Mucosa of stomach (tissue), 1 donor: ENCODE data around the gene MCC.

Source experiments
- H3K27me3 ChIP-seq: one replicate; pipeline ENCODE4 v1.7.0; 2013; ENCODE audit warnings: mild to moderate bottlenecking, low read length; ENCODE audit not compliant: control insufficient read depth, insufficient read depth
- H3K36me3 ChIP-seq: one replicate; pipeline ENCODE4 v1.7.0; 2013; ENCODE audit warnings: low read length; ENCODE audit not compliant: control insufficient read depth, insufficient read depth
- H3K4me1 ChIP-seq: one replicate; pipeline ENCODE4 v1.7.0; 2013; ENCODE audit warnings: mild to moderate bottlenecking, low read length; ENCODE audit not compliant: control insufficient read depth, insufficient read depth
- H3K4me3 ChIP-seq: one replicate; pipeline ENCODE4 v1.7.0; 2013; ENCODE audit warnings: low read length
- H3K9ac ChIP-seq: one replicate; pipeline ENCODE4 v1.7.0; 2013; ENCODE audit warnings: mild to moderate bottlenecking, low read length, moderate library complexity
- H3K9me3 ChIP-seq: one replicate; pipeline ENCODE4 v1.7.0; 2013; ENCODE audit warnings: mild to moderate bottlenecking, low read length, moderate library complexity; ENCODE audit not compliant: control insufficient read depth
- donor health status: Pancreatic carcinoma.

The MCC gene

GRCh38 chr5:113203916-113204315 lies 284.3 kb downstream of the MCC start:
- H3K27me3 ChIP-seq: no peaks in the 10 kb centered on the region
- H3K4me3 ChIP-seq: no peak overlapping the region
- H3K4me1 ChIP-seq: peaks cover 10% of the 10 kb centered on the region
- H3K9me3 ChIP-seq: no peaks in the 10 kb centered on the region
- no peak overlapping the region for H3K9ac ChIP-seq
- H3K36me3 ChIP-seq: no peaks in the 10 kb centered on the region

- no peaks in the 10 kb centered on the region for H3K36me3 ChIP-seq
- H3K4me3 ChIP-seq: no peak overlapping the region
- peaks cover 10% of the 10 kb centered on the region for H3K4me1 ChIP-seq
- H3K9ac ChIP-seq: no peak overlapping the region
- no peaks in the 10 kb centered on the region for H3K9me3 ChIP-seq
- no peaks in the 10 kb centered on the region for H3K27me3 ChIP-seq
Measured at GRCh38 chr5:113202746-113203716, 285.2 kb downstream of the MCC start.

- H3K9ac ChIP-seq: no peak overlapping the region
- H3K27me3 ChIP-seq: no peaks in the 10 kb centered on the region
- no peaks in the 10 kb centered on the region for H3K36me3 ChIP-seq
- H3K4me3 ChIP-seq: no peak overlapping the region
- H3K9me3 ChIP-seq: no peaks in the 10 kb centered on the region
- H3K4me1 ChIP-seq: peaks cover 10% of the 10 kb centered on the region
Measured at GRCh38 chr5:113202287-113202686, 286.0 kb downstream of the MCC start.

GRCh38 chr5:113201715-113202114 lies 286.5 kb downstream of the MCC start:
- H3K9ac ChIP-seq: no peak overlapping the region
- H3K9me3 ChIP-seq: no peaks in the 10 kb centered on the region
- H3K27me3 ChIP-seq: no peaks in the 10 kb centered on the region
- H3K36me3 ChIP-seq: no peaks in the 10 kb centered on the region
- H3K4me3 ChIP-seq: no peak overlapping the region
- peaks cover 10% of the 10 kb centered on the region for H3K4me1 ChIP-seq

GRCh38 chr5:113199122-113199905 lies 288.9 kb downstream of the MCC start:
- Histone ChIP-seq H3K4me3 (no peak overlapping the region), H3K9ac (no peak overlapping the region), H3K36me3 (no peaks in the 10 kb centered on the region), H3K9me3 (no peaks in the 10 kb centered on the region), H3K4me1 (peaks cover 10% of the 10 kb centered on the region), H3K27me3 (no peaks in the 10 kb centered on the region)

- no peaks in the 10 kb centered on the region for H3K27me3 ChIP-seq
- H3K4me3 ChIP-seq: no peak overlapping the region
- H3K36me3 ChIP-seq: no peaks in the 10 kb centered on the region
- H3K9me3 ChIP-seq: no peaks in the 10 kb centered on the region
- H3K9ac ChIP-seq: no peak overlapping the region
- H3K4me1 ChIP-seq: peaks cover under 1% of the 10 kb centered on the region
Measured at GRCh38 chr5:113197456-113198200, 290.6 kb downstream of the MCC start.

- Histone ChIP-seq H3K9me3 (no peaks in the 10 kb centered on the region), H3K4me3 (no peak overlapping the region), H3K9ac (no peak overlapping the region), H3K36me3 (no peaks in the 10 kb centered on the region), H3K4me1 (no peaks in the 10 kb centered on the region), H3K27me3 (no peaks in the 10 kb centered on the region)
Measured at GRCh38 chr5:113195771-113196170, 292.5 kb downstream of the MCC start.

GRCh38 chr5:113195251-113195650 lies 293.0 kb downstream of the MCC start:
- Histone ChIP-seq H3K27me3 (no peaks in the 10 kb centered on the region), H3K4me3 (no peak overlapping the region), H3K36me3 (no peaks in the 10 kb centered on the region), H3K9me3 (no peaks in the 10 kb centered on the region), H3K9ac (no peak overlapping the region), H3K4me1 (no peaks in the 10 kb centered on the region)

- H3K4me1 ChIP-seq: no peaks in the 10 kb centered on the region
- H3K9ac ChIP-seq: no peak overlapping the region
- no peaks in the 10 kb centered on the region for H3K9me3 ChIP-seq
- H3K27me3 ChIP-seq: no peaks in the 10 kb centered on the region
- H3K4me3 ChIP-seq: no peak overlapping the region
- no peaks in the 10 kb centered on the region for H3K36me3 ChIP-seq
Measured at GRCh38 chr5:113194591-113194990, 293.7 kb downstream of the MCC start.

- Histone ChIP-seq H3K27me3 (no peaks in the 10 kb centered on the region), H3K9me3 (no peaks in the 10 kb centered on the region), H3K4me1 (no peaks in the 10 kb centered on the region), H3K36me3 (no peaks in the 10 kb centered on the region), H3K9ac (no peak overlapping the region), H3K4me3 (no peak overlapping the region)
Measured at GRCh38 chr5:113194125-113194524, 294.1 kb downstream of the MCC start.

GRCh38 chr5:113193311-113193978 lies 294.8 kb downstream of the MCC start:
- H3K9me3 ChIP-seq: no peaks in the 10 kb centered on the region
- no peaks in the 10 kb centered on the region for H3K27me3 ChIP-seq
- H3K4me1 ChIP-seq: no peaks in the 10 kb centered on the region
- no peak overlapping the region for H3K9ac ChIP-seq
- H3K4me3 ChIP-seq: no peak overlapping the region
- no peaks in the 10 kb centered on the region for H3K36me3 ChIP-seq
